HG03108 (cell line): ENCODE measurements around the gene VAMP3.

ENCODE experiments used
- ATAC-seq: cut with Tn5 transposase; IDR thresholded peaks from one replicate; pipeline ENCODE4 v1.9.1; 2021; ENCODE audit warnings: moderate library complexity; ENCODE audit not compliant: unreplicated experiment

The VAMP3 gene, protein sequence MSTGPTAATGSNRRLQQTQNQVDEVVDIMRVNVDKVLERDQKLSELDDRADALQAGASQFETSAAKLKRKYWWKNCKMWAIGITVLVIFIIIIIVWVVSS

DNA sequence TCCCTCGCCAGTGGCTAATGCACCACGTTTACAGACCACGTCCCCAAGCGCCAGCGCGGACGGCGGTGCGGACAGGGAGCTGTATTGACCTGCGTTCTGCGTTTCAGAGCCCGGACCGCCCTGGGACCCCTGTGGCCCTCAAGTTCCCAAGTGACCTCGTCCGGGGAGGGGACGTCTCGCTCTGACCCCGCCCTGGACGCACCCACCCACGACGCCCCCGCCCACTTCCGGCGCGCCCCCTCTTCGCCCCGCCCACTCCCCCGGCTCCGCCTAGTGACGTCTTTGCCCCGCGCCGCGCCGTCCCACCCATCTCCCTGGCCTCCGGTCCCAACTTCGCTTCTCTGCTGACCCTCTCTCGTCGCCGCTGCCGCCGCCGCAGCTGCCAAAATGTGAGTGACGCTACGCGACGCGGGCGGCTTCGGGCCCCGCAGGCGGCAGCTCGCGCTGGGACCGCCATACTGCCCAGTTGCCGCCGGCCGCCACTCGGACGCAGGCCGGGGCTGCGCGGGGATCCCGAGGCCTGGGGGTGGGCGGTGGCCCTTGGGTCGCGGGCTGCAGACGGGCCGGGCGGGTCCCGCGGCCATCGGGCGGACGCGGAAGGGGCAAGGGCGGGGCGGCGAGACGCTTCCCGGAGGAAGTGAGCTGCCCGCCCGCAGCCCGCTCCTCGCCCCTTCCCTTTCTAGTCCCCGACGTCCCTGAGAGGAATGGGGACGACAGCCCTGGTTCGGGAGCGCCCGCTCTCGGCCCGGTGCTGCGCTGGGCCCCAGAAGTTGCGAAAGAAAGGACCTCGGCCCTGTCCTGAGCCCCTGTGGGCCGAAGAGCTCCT, at the start of gene VAMP3:
Gene VAMP3, plus strand, starts transcription at position 300 of the 826 bp plus-strand sequence. Its CDS starts 88 bp downstream, at position 388.
- ATAC-seq: peak; percentile 60

DNA sequence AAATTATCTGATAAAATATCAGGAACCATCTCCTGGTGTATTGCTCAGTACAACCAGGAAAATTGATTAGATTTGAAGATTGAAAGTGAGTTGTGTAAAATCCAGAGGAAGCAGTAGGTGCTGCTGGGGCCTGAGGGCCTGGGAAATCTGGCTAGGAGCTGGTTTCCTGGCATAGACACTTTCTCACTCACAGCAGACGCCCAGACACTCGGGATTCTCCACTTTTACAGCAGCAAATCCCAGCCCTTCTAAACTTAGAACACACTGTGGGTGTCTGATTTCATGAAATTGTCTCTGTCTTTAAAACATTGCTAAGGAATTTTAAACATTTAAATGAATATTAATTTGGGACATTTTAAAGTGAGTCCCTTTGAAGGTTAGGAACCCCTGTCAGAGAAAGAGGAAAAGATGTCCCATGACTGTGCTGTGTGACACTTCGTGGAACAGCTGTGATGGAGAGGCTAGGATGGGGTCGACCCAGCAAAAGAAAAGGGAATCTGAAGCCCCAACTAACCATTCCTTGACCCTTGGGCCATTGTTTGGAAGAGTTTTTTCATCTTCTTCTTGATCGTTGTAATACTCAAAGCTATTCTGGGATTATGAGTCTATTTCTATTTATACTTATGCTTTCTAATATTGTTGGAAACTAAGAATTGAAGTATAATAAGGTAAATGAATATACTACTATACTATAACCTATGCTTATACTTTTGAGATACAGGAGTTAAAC, 49.0 kb upstream of the VAMP3 start:
- ATAC-seq: no peak

DNA sequence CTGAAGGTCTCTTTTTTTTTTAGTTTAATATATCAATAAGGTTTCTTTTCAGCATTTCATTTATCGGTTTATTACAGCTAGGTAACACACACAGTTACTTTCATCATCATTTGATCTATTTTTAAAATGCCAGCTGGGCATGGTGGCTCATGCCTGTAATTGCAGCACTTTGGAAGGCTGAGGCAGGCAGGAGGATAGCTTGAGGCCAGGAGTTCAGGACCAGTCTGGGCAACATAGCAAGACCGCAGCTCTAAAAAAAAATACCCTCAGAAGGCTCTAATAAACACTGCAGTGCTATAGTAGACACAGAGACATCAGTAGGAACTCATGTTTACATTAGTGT, 48.5 kb upstream of the VAMP3 start:
- ATAC-seq: no peak

DNA sequence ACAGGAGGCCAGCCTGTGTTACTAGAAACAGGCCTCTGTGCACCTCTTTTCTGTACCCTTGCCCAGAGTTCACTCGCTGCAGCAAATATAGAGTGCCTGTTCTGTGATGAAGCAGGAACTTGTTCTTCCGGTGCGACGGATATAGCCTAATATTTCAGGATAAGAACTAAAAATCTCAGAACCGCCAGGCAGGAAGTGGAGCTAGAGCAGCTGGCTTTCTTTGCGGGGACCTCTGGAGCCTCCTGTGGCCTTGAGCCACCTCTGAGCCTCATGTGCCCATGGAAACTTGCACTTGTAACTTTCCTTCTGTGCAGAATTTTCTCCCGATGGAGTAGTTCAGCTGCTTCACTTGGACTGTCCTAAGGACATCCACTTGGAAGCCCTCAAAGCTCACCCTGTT, 44.5 kb upstream of the VAMP3 start:
- ATAC-seq: no peak

DNA sequence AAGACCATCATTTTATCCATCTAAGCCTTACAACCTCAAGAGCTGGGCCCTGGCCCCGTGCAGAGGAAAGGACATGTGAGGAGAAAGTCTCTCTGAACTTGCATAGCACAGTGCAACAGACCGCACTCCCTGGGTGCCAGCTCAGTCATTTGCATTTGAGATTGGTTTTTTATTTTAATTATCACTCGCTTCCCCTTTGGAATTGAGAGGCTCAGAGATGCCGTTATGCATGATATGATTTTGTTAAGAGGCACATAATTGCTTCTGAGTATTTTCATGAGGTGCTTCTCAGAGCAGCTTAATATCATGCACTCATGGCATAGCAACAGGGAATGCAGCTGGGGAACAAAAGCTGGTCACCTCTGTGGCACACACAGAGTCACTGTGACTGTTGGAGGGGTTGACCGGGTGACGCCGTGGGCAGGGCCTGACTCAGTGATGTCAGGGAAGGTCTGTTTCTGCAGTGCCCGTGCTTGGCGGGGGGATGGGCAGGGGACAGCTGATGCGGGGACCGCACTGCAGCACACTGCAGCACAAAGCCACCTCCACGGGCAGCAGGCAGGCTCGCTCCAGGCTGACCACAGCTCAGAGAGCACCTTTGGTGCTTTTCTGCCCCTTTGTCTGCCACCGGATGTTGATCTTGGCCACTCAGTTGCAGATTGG, 43.2 kb upstream of the VAMP3 start:
- no peak for ATAC-seq

DNA sequence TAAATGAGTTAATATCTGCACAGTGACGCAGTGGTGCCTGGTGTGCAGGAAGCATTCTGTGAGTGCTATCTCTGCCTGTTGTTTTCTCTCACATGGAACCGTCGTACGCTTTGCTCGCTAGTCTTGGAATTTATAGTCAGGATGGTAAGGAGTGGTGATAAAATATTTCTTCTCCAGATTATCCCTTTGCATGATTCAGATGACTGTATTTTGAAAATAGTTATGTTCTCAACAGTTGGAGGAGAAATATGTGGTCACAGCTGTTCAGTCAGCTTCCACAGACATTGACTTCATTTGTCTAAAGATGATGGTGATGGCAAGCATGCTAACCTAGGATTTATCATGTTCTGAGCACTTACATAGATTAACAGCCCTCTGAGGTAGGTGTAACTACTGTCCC, 41.3 kb upstream of the VAMP3 start:
- ATAC-seq: no peak

DNA sequence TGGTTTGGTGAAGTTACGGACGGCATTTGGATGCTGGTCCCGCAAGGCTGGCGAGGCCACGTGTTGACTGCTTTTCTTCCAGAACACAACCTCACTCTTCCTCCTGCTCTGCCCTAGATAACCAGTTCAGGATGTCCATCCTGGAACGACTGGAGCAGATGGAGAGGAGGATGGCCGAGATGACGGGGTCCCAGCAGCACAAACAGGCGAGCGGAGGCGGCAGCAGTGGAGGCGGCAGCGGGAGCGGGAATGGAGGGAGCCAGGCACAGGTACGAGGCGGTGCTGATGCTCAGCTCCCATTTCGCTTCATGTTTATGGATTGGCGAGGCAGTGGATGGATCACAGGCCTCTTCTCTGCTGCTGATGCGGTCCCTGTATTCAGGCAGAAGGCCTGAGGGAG, 38.8 kb upstream of the VAMP3 start:
- ATAC-seq: no peak

DNA sequence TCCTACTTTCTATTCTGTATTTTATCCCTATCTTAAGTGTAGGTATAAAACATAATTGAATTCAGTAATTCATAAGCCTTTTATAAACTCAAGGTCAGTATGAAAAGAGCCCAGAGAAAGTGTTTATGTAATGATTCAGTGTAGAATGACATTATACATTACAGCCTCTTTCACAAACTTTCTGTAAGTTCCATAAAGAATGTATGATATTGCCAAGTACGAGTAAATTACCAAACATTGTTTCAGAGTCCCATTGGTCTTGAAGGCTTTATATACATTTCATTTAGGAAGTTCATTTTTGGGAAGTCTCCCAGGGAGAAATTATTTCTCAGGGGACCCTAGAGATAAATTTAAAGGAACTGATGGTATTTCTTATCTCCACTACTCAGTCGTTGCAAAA, 37.8 kb upstream of the VAMP3 start:
- ATAC-seq: no peak

DNA sequence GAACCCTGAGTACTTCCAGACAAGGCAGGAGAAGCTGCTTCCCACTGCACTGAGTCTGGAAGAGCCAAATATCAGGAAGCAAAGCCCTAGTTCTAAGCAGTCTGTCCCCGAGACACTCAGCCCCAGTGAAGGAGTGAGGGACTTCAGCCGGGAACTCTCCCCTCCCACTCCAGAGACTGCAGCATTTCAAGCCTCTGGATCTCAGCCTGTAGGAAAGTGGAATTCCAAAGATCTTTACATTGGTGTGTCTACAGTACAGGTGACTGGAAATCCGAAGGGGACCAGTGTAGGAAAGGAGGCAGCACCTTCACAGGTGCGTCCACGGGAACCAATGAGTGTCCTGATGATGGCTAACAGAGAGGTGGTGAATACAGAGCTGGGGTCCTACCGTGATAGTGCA, 33.1 kb upstream of the VAMP3 start:
- no peak for ATAC-seq

DNA sequence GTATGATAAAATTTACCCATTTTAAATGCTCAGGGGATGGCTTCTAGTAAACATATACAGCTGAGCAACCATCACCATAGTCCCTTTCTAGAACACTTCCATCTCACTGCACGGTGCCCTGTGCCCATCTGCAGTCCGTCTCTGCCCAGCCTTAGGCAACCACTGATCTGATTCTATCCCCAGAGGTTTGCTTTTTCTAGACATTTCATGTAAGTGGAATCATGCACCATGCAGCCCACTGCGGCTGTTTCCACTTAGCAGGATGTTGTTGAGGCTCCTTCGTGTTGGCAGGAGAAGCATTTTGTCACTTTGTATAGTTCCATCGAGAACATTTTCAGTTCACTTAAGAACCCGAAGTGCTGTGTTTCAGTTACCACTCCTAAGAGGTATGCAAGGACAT, 27.8 kb upstream of the VAMP3 start:
- no peak for ATAC-seq

DNA sequence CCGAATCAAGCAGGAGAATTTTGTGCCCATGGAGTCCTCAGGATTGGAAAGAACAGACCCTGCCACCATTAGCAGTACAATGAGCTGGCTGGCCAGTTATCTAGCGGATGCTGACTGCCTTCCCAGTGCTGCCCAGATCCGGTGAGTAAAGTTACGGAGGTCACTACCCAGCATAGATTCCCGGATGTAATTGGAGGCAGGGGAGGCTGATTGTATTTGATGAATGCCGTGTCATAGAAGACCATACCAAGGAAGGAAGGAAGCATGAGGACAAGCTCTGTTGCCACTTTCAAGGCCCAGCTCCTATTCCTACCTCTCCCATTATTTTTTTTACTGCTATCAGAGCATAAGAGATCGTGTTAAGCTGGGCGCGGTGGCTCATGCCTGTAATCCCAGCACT, 26.2 kb upstream of the VAMP3 start:
- no peak for ATAC-seq

DNA sequence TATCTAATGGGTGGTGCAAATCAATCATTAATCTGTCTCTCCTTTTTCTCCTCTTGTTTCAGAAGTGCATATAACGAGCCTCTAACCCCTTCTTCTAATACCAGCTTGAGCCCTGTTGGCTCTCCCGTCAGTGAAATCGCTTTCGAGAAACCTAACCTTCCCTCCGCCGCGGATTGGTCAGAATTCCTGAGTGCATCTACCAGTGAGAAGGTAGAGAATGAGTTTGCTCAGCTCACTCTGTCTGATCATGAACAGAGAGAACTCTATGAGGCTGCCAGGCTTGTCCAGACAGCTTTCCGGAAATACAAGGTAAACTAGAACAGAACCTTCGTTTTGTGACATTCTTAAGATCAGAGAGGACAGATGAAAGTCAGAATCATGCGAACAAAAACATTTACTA, 25.3 kb upstream of the VAMP3 start:
- ATAC-seq: no peak

DNA sequence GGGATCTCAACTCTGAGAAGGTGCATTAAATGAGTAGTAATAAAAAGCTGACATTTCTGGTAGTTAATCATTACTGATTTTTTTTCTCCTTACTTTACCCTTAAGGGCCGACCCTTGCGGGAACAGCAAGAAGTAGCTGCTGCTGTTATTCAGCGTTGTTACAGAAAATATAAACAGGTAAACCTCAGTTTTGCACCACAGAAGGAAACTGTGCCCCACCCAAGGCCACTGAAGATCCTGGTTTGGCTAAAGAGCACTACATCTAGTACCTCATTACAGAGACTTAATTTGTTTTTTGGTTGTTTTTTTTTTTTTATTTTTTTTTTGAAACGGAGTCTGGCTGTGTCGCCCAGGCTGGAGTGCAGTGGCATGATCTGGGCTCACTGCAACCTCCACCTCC, 23.5 kb upstream of the VAMP3 start:
- ATAC-seq: no peak

DNA sequence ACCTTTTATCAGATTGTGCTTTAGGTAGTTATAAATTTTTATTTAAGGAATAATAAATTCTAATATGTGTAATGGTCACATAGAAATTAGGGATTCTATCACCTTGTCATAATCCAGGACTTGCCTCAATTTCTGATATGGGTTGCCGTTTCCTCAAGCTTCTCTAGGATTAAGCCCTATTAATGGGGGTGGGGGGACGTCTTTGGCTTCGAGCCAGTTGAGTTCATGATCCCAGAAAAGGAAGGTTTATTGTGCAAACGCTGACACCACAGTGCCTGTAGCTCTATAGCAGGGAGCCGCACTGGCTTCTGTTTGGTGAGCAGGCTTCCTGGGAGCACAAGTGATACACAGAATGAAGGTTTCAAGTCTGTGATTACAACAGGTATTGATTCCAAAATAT, 22.0 kb upstream of the VAMP3 start:
- ATAC-seq: no peak

DNA sequence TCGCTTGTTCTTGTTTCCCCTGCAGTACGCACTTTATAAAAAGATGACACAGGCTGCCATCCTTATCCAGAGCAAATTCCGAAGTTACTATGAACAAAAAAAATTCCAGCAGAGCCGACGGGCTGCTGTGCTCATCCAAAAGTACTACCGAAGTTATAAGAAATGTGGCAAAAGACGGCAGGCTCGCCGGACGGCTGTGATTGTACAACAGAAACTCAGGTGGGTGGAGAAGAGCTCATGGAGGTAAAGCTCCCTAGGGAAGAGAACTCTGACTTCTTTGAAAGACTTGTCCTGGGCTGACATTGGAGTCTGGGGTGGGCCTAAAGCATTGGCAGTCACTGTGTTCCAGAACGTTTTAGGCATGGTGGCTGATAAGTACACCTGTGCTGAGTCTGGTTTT, 19.9 kb upstream of the VAMP3 start:
- no peak for ATAC-seq

DNA sequence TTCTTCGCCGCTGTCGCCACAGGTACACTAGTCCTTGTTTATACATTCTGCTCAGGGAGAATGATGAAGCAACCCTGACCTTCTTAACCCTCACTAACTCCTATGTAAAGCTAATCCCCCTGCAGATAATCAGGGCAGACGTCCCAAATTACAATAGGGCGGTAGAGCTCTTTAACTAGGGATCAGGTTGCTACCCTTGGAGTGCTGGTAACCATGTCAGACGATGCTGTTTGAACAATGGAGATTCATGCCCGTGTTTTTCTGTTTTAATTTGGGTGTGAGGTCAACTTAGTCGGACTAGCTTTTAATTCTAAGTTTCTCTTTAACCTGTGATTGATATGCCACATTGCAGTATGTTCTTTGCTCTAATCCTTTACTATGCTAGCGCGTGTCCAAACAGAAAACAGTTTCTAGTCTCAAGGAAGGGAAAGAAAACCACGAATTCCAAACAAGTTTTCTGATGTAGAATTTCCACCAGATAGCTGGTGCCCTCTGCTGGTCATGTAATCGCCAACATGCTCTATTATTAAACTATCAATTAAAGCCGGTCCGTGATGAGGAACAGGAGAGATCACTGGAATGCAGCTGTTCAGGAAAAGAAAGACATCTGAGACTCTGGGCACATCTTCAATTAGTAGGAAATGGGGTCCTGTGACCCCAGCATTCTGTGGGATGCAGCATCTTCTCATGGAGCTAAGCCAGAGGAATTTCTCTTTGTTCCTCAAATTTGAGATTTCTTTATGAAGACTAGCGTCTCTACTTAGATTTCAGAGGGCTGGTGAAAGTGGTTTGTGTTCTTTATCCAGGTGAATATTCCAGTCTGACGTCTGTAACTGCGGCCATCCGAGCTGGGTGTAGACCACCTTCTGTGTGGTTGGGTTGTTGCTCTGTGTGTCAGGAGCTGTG, 18.3 kb upstream of the VAMP3 start:
- ATAC-seq: no peak

DNA sequence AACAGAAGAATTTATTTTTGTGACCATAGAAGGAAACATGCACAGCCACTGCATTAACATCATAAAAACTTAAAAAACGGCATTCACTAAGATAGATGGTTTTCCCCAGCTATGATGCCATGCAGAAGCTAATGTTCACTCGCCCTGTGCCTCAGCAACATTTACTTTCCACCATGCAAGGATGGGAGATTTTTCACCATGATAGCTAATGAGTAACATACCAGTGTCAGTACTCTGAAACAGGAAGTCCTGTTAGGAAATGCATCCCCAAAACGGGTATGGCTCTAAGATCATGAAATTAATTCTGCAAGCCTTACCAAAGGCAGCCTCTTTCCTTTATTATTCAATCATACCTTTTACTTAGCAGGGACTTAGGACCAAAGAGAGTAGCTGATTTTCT, 17.5 kb upstream of the VAMP3 start:
- ATAC-seq: no peak

DNA sequence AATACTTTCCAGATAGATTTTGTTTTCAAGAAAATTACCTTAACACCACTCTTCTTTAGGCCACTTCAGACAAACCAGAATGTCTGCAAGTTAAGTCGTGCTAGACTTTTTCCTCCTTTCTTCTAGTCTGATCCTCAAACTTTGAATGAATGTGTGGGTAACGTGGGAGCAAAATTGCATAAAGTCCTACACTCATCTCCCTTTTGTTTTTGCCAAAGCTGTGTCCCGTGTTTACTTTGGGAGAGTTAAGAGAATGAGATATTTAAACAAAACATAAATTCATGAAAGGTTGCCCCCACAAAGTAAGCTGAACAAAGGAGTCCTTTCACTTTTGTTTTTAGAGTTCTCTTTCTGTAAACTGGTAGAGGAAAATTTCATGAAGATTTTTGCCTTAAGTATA, 16.9 kb upstream of the VAMP3 start:
- no peak for ATAC-seq

DNA sequence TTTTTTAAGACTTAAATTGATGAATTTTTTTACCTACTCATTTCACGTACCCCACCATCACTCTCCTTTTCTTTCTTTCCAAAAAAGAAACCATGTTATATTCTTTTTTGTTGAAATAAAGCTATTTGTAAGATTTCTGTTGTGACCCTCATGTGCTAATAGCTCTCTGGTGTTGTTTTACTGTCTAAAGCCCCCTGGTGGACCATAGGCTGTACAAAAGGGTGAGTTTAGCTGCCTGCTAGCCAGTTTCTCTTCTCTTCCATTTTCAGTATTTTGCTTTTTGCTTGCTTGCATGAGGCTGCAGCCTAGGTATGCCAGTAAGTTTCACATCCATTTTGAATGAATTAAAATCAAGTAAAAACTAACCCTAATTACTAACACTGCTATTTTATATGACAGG, 15.6 kb upstream of the VAMP3 start:
- no peak for ATAC-seq

DNA sequence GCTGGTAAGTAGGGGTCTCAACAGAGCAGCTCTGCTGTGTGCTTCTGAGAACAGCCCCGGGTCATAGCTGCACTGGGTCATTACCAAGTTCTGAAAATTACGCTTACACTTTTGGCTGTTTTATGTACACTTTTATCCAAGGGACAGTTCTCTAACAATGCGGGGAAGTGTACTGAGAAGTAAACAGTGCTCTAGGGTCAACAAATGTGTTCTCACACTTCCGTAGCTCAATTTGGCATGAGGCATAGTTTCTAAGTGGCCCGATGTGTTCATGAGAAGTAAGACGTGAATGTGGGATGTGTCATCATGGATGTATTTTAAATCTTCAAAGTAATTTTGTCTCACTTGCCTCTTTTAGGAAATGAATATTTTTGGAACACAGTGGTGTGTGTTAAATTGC, 10.9 kb upstream of the VAMP3 start:
- no peak for ATAC-seq

DNA sequence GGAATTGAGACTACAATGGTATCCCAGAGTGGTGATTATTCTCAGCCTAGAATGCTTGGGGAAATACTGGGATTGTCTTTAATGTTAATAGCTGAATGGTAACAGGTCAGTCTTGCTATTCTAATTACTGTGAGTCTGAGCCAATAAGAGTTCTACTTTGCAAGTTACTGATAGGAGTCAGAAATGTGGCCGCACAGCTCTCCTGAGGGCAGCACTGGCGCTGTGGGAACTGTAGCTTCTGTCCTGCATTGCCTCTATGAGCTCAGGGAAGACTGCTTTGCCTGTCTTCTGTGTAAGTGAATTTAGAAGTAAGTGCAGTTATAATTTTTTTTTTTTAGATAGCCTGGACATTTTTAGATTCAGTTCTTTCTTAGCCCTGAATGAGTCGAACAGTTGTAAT, 10.0 kb upstream of the VAMP3 start:
- ATAC-seq: no peak
